GM10847 (cell line): ENCODE measurements around the gene ZNF853.

ENCODE experiments used
- POLR2A ChIP-seq: IDR thresholded peaks from 2 replicates; pipeline ENCODE4 v1.6.1; 2011; ENCODE audit not compliant: insufficient read length; ENCODE audit errors: extremely low read depth

The ZNF853 gene

GRCh38 chr7:6654113-6654841 is 38.9 kb downstream of the ZNF853 start:
- TF ChIP-seq POLR2A, result no peak

- no peak for TF ChIP-seq POLR2A
Observed at GRCh38 chr7:6654842-6655610, 39.6 kb downstream of the ZNF853 start.

GRCh38 chr7:6655636-6656385 is 40.4 kb downstream of the ZNF853 start:
- TF ChIP-seq POLR2A, result no peak

GRCh38 chr7:6656413-6656812 is 41.0 kb downstream of the ZNF853 start:
- no peak for TF ChIP-seq POLR2A

GRCh38 chr7:6658618-6659345 is 43.4 kb downstream of the ZNF853 start:
- TF ChIP-seq POLR2A, result no peak
